Body of pancreas (tissue), 4 donors: Measurements from ENCODE around the gene PRDM7. TPM values are rescaled to one million over a fixed set of nuclear protein-coding genes. Genes with fewer than 3 reads are reported as not detected.

Source experiments
- ATAC-seq: fragments of 150-250 bp; one replicate; pipeline ENCODE4 v1.9.1; 2016
- DNase-seq, 4 donors: peaks; one replicate each; pipeline ENCODE4 v3.0.0-alpha.2; 2019
- H3K27ac ChIP-seq, 4 donors: fragments of 200-600 bp; sonication (generic); 1 replicate in 3 of 4; 2 replicates in 1 of 4; pipeline versions ENCODE4 v1.5.1 to v1.6.1; 2016 to 2019; ENCODE audit warnings: mild to moderate bottlenecking in 1 of 4, mixed read lengths in 1 of 4, moderate library complexity in 1 of 4
- H3K27me3 ChIP-seq, 2 donors: fragments of 200-600 bp; sonication (generic); one replicate each; pipeline ENCODE4 v1.6.0; 2016; ENCODE audit warnings: mild to moderate bottlenecking in 1 of 2
- H3K36me3 ChIP-seq, 2 donors: fragments of 200-600 bp; sonication (generic); replicated peaks in 1 of 2; 2 replicates each; pipeline ENCODE4 v1.5.1; 2016; ENCODE audit warnings: low read depth in 2 of 2; ENCODE audit not compliant: insufficient read depth in 1 of 2
- H3K4me1 ChIP-seq: fragments of 200-600 bp; sonication (generic); one replicate; pipeline ENCODE4 v1.6.0; 2016
- H3K4me3 ChIP-seq, 2 donors: fragments of 200-600 bp; sonication (generic); 1 replicate in 1 of 2; 2 replicates in 1 of 2; pipeline ENCODE4 v1.5.1; 2016 to 2019
- H3K9me3 ChIP-seq, 3 donors: fragments of 200-600 bp; sonication (generic); 1 replicate in 2 of 3; 2 replicates in 1 of 3; pipeline ENCODE4 v1.5.1; 2016
- CTCF ChIP-seq, 7 experiments: fragments of 450-650 bp in 4 of 7; fragments of 200-600 bp in 3 of 7; sonication (generic) in 3 of 7; IDR thresholded peaks; one replicate each; pipeline ENCODE4 v1.5.1; 2016 to 2019; ENCODE audit warnings: antibody characterized with exemption in 7 of 7
- POLR2A ChIP-seq, 3 donors: fragments of 450-650 bp; IDR thresholded peaks; one replicate each; pipeline ENCODE4 v1.6.1; 2016; ENCODE audit warnings: antibody characterized with exemption in 3 of 3, mild to moderate bottlenecking in 2 of 3
- WGBS, 2 donors: methylation state at CpG; one replicate each; pipeline ENCODE4 v1.1.5; 2017; 5-methylcytosine and 5-hydroxymethylcytosine counted together
- intact Hi-C: fragments of 100-400 bp; cut with DNase I; formaldehyde crosslinking; loops from one replicate; pipeline ENCODE4 v1.15.1; 2023
- total RNA-seq, 2 donors: library from RNA; depleted of rRNA; stranded (reverse); fragments of >200 nt; gene quantifications; one replicate each; pipeline ENCODE4 v1.1.0, GENCODE V29; 2016

The PRDM7 gene
- total RNA-seq, 2 donors from 2014 or later: not detected

GRCh38 chr16:90011908-90012501 is 65.1 kb downstream of the PRDM7 start:
- Histone ChIP-seq H3K4me3 (no peak overlapping the region), H3K4me1 (no peaks in the 10 kb centered on the region), H3K36me3 (no peaks in the 10 kb centered on the region), H3K27ac (no peak overlapping the region), H3K27me3 (no peaks in the 10 kb centered on the region), H3K9me3 (no peaks in the 10 kb centered on the region)
- DNase-seq (no peak), ATAC-seq (no peak)
- 87 to 91% methylated on average over 2 to 11 of the region's 12 CpGs for WGBS, 2 donors
- intact Hi-C loops: no loop called here
- TF ChIP-seq POLR2A (IDR thresholded peaks at IDR 0.05) (no peak), CTCF (IDR thresholded peaks at IDR 0.05) (no peak)

GRCh38 chr16:90011508-90011819 is 65.7 kb downstream of the PRDM7 start:
- Histone ChIP-seq H3K27me3 (no peaks in the 10 kb centered on the region), H3K27ac (no peak overlapping the region), H3K9me3 (no peaks in the 10 kb centered on the region), H3K4me1 (no peaks in the 10 kb centered on the region), H3K4me3 (no peak overlapping the region), H3K36me3 (no peaks in the 10 kb centered on the region)
- ATAC-seq (no peak), DNase-seq (no peak)
- intact Hi-C loops: no loop called here
- WGBS, 2 donors: 58% methylated on average over 2 of the region's 11 CpGs; no CpG with 5 or more reads in 1 of the 2 donors
- TF ChIP-seq CTCF (IDR thresholded peaks at IDR 0.05) (no peak), POLR2A (IDR thresholded peaks at IDR 0.05) (no peak)

- no peak for ATAC-seq
- intact Hi-C loops: no loop called here
Measured at GRCh38 chr16:90010676-90011507, 66.2 kb downstream of the PRDM7 start.

GRCh38 chr16:90009172-90009899 is 67.8 kb downstream of the PRDM7 start:
- 82 to 87% methylated on average over 8 to 22 of the region's 22 CpGs for WGBS, 2 donors
- Histone ChIP-seq H3K36me3 (no peaks in the 10 kb centered on the region), H3K27ac (no peak overlapping the region), H3K4me3 (no peak overlapping the region), H3K27me3 (no peaks in the 10 kb centered on the region), H3K9me3 (no peaks in the 10 kb centered on the region), H3K4me1 (no peaks in the 10 kb centered on the region)
- DNase-seq: no peak
- intact Hi-C loops: no loop called here
- TF ChIP-seq CTCF (IDR thresholded peaks at IDR 0.05) (no peak), POLR2A (IDR thresholded peaks at IDR 0.05) (no peak)
- ATAC-seq: peak; percentile 18

More at GRCh38 chr16:90010676-90011507, 66.2 kb downstream of the PRDM7 start:
- WGBS, 2 donors: 83 to 84% methylated on average over 9 to 14 of the region's 22 CpGs
- Histone ChIP-seq H3K4me3 (no peak overlapping the region), H3K27ac (no peak overlapping the region), H3K9me3 (no peaks in the 10 kb centered on the region), H3K36me3 (no peaks in the 10 kb centered on the region), H3K27me3 (no peaks in the 10 kb centered on the region), H3K4me1 (no peaks in the 10 kb centered on the region)
- TF ChIP-seq POLR2A (IDR thresholded peaks at IDR 0.05) (no peak), CTCF (IDR thresholded peaks at IDR 0.05) (no peak)
- DNase-seq: no peak
